PC-3 (cell line): ENCODE results near the gene RMND1. TPM values are rescaled to one million over a fixed set of nuclear protein-coding genes. Genes with fewer than 3 reads are reported as not detected.

Source experiments
- ATAC-seq: fragments of 200-7000 bp; cut with Tn5 transposase; 2 replicates; pipeline ENCODE4 v1.9.1; 2020; ENCODE audit warnings: mild to moderate bottlenecking, moderate library complexity
- Bru-seq: library from RNA; stranded (reverse); fragments of 400-500 nt; gene quantifications from one replicate; lab custom pipeline; 2021; lab: Mats Ljungman, UMichigan
- BruChase-seq, 2 experiments: library from RNA; stranded (reverse); fragments of 400-500 nt; gene quantifications; one replicate each; lab custom pipeline; 2021; lab: Mats Ljungman, UMichigan
- BruUV-seq: library from RNA; stranded (reverse); fragments of 400-500 nt; replicated peaks from 2 replicates; lab custom pipeline; 2021; lab: Mats Ljungman, UMichigan
- CTCF ChIA-PET: fragments of 300-600 bp; sonication (Branson Sonifier 250); formaldehyde crosslinking; loops from one replicate; lab custom pipeline; 2022; ENCODE audit warnings: antibody characterized with exemption; lab: Charles Lee
- POLR2A ChIA-PET: fragments of 300-600 bp; sonication (Branson Sonifier 250); formaldehyde crosslinking; loops from one replicate; lab custom pipeline; 2022; ENCODE audit warnings: antibody characterized with exemption; ENCODE audit not compliant: unreplicated experiment; lab: Charles Lee
- DNase-seq: peaks from one replicate; pipeline ENCODE4 v3.0.0-alpha.2; 2015
- H2AFZ ChIP-seq: fragments of 300-600 bp; sonication (generic); 2 replicates; pipeline ENCODE4 v1.6.0; 2016; ENCODE audit warnings: antibody characterized with exemption, low read length
- H3F3A ChIP-seq: fragments of 300-600 bp; sonication (generic); one replicate; pipeline ENCODE4 v1.6.0; 2017; ENCODE audit warnings: antibody characterized with exemption, low read length, control low read depth, mild to moderate bottlenecking; ENCODE audit not compliant: unreplicated experiment
- H3K27ac ChIP-seq: fragments of 300-600 bp; sonication (generic); 2 replicates; pipeline ENCODE4 v1.5.1; 2016; ENCODE audit warnings: mild to moderate bottlenecking, low read length
- H3K27me3 ChIP-seq: fragments of 300-600 bp; sonication (generic); 2 replicates; pipeline ENCODE4 v1.6.1; 2016; ENCODE audit warnings: low read length, mixed read lengths
- H3K36me3 ChIP-seq: fragments of 300-600 bp; sonication (generic); 2 replicates; pipeline ENCODE4 v1.6.1; 2016; ENCODE audit warnings: low read depth, mixed run types, low read length, mixed read lengths
- H3K4me1 ChIP-seq: fragments of 300-600 bp; sonication (generic); 2 replicates; pipeline ENCODE4 v1.5.1; 2016; ENCODE audit warnings: low read length; ENCODE audit not compliant: insufficient read depth
- H3K4me2 ChIP-seq: fragments of 300-600 bp; sonication (generic); 2 replicates; pipeline ENCODE4 v1.6.0; 2016; ENCODE audit warnings: low read length
- H3K4me3 ChIP-seq: fragments of 300-600 bp; sonication (generic); 2 replicates; pipeline ENCODE4 v1.5.1; 2016; ENCODE audit warnings: mild to moderate bottlenecking, low read length, mixed read lengths
- H3K79me2 ChIP-seq: fragments of 300-600 bp; sonication (generic); 2 replicates; pipeline ENCODE4 v1.6.1; 2017; ENCODE audit warnings: low read length, mixed read lengths
- H3K9ac ChIP-seq: fragments of 300-600 bp; sonication (generic); 2 replicates; pipeline ENCODE4 v1.6.0; 2016; ENCODE audit warnings: mild to moderate bottlenecking, low read length
- H3K9me2 ChIP-seq: fragments of 300-600 bp; sonication (generic); replicated peaks from 2 replicates; pipeline ENCODE4 v1.6.1; 2016; ENCODE audit warnings: mixed run types, low read length, mixed read lengths
- H3K9me3 ChIP-seq: fragments of 300-600 bp; sonication (generic); 2 replicates; pipeline ENCODE4 v1.6.1; 2016; ENCODE audit warnings: low read length, mixed read lengths
- H4K20me1 ChIP-seq: fragments of 300-600 bp; sonication (generic); 2 replicates; pipeline ENCODE4 v1.6.1; 2016; ENCODE audit warnings: low read length, mixed read lengths
- CTCF ChIP-seq: fragments of 300-600 bp; sonication (generic); conservative IDR thresholded peaks from 2 replicates; pipeline ENCODE4 v1.5.1; 2017; ENCODE audit warnings: antibody characterized with exemption, low read depth, mild to moderate bottlenecking, low read length
- EZH2 ChIP-seq: fragments of 300-600 bp; sonication (generic); IDR thresholded peaks from one replicate; pipeline ENCODE4 v1.6.1; 2017; ENCODE audit warnings: antibody characterized with exemption, mild to moderate bottlenecking, low read length; ENCODE audit not compliant: unreplicated experiment
- EZH2phosphoT487 ChIP-seq: fragments of 300-600 bp; sonication (generic); IDR thresholded peaks from 2 replicates; pipeline ENCODE4 v1.6.1; 2018; ENCODE audit warnings: mild to moderate bottlenecking, antibody characterized with exemption, low read length, borderline replicate concordance
- intact Hi-C: fragments of 100-400 bp; cut with micrococcal nuclease; formaldehyde crosslinking; loops from 2 replicates; pipeline ENCODE4 v1.9.0; 2023
- long read RNA-seq: library from polyadenylated mRNA; unstranded; transcript quantifications from one replicate; pipeline ENCODE4 v2.0.0, GENCODE V29; 2021; ENCODE audit not compliant: unreplicated experiment
- total RNA-seq: library from RNA; depleted of rRNA; stranded (reverse); fragments of >200 nt; gene quantifications from 2 replicates; pipeline ENCODE4 v1.2.3, GENCODE V29; 2014; rRNA removed

The RMND1 gene
- 13.9 and 20.8 TPM in 2 replicates for total RNA-seq
- Bru-seq, nascent RNA, result percentile 68 among the genes with signal in this experiment
- percentile 56 among the genes with signal in this experiment for BruChase-seq, experiment 1, labeled RNA remaining after a 6-hour chase
- BruChase-seq, experiment 2, labeled RNA remaining after a 2-hour chase, result percentile 56 among the genes with signal in this experiment
- long read RNA-seq, transcript RMND1-203 (12 exons, 2,003 nt), result major isoform, 17 of 26 reads
- long read RNA-seq, partial matches to known transcripts, result 3 of 26 reads
- long read RNA-seq, other reads (novel, unspliced or antisense), result 3 of 26 reads

DNA sequence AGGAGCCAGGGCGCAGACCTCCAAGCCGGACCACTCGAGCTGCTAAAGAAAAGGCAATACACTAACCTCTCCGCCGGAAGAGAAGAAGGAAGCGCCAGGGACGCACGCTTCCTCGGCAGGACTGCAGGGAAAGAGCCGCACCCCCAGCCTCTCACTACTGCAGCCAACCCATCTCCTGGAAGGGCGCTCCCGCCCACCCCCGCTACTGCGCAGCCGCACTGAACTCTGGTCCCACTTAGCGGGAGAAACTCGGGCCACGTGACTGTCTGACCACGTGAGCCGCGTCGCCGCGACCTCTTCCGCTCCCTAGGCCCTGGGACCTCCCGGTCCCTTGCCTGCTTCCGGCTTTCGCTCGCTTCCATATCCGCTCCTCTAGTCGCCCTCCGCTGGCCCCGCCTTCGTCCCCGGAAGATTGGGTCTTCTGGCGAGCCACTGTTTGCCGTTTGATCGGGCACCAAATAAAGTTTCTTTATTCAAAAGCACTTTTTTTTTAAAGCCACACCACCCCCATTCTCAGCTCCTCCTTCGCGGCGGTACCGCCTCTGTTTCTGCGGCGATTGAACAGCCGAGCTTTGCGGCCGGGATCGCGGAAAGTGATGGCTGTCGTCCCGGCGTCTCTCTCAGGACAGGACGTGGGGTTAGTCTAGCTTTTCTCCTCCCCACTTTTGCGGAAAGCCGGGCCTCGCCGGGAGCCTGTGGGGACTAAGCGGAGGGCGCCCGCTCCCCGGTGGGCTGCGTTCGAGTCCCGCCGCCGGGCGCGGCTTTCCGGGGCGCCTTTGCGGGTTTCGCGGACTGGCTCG lies at the start of gene RMND1:
Gene RMND1 (minus strand): TSS at position 177 of the 800 bp plus-strand sequence. CDS start 6,315 bp downstream, outside the sequence.
- Histone ChIP-seq H3K9me2 (no peaks in the 10 kb centered on the region), H3K4me2 (peak within 1 kb of the TSS; percentile 92), H3K4me3 (peak within 1 kb of the TSS; percentile 99), H4K20me1 (no peaks in the 10 kb centered on the region), H2AFZ (peak within 1 kb of the TSS; percentile 95), H3F3A (no peaks in the 10 kb centered on the region), H3K36me3 (no peaks in the 10 kb centered on the region), H3K4me1 (peaks cover 6% of the 10 kb centered on the region; the same call in 1 of the 2 replicates), H3K79me2 (peaks cover 54% of the 10 kb centered on the region), H3K27me3 (no peaks in the 10 kb centered on the region), H3K27ac (peak within 1 kb of the TSS; percentile 68), H3K9ac (peak within 1 kb of the TSS; percentile 97), H3K9me3 (no peaks in the 10 kb centered on the region)
- ChIA-PET CTCF (no interaction called here), POLR2A (no interaction called here)
- intact Hi-C loops, result loop anchor here (2.0 kb wide), 1 partner anchor 61 kb away; the partner anchor contains the start of gene ZBTB2
- ATAC-seq, result peak; percentile 97
- peak; percentile 98 for DNase-seq
- TF ChIP-seq EZH2phosphoT487 (no peak), EZH2 (no peak), CTCF (no peak)
- BruUV-seq, result no TSS peak

DNA sequence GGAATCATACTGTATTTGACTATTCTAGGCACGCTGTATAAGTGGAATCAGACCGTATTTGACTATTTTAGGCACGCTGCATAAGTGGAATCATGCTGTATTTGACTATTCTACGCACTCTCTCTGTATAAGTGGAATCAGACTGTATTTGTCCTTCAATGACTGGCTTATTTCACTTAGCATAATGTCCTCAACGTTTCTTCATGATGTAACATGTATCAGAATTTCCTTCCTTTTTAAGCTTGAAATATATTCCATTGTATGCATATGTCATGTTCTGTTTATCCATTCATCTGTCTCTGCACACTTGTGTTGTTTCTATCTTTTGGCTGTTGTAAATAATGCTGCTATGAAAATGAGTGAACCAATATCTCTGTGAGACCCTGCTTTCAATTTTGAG lies 47.6 kb upstream of the RMND1 start:
- H3K79me2 ChIP-seq, result no peaks in the 10 kb centered on the region
- BruUV-seq, result no TSS peak
- ChIA-PET CTCF (no interaction called here), POLR2A (no interaction called here)
- ATAC-seq (no peak), DNase-seq (no peak)
- no peak for TF ChIP-seq CTCF
- no peak for TF ChIP-seq EZH2
- TF ChIP-seq EZH2phosphoT487, result no peak
- no peak overlapping the region for H3K27ac ChIP-seq
- H3K4me1 ChIP-seq, result peaks cover 6% of the 10 kb centered on the region; the same call in 1 of the 2 replicates
- no peaks in the 10 kb centered on the region for H3F3A ChIP-seq
- H4K20me1 ChIP-seq, result no peaks in the 10 kb centered on the region
- H3K9me2 ChIP-seq, result no peaks in the 10 kb centered on the region
- no peak overlapping the region for H3K4me3 ChIP-seq
- H2AFZ ChIP-seq, result no peak overlapping the region
- no peaks in the 10 kb centered on the region for H3K36me3 ChIP-seq
- no peak overlapping the region for H3K4me2 ChIP-seq
- H3K27me3 ChIP-seq, result peaks cover 5% of the 10 kb centered on the region
- intact Hi-C loops, result no loop called here
- H3K9me3 ChIP-seq, result no peaks in the 10 kb centered on the region
- no peak overlapping the region for H3K9ac ChIP-seq
